ENCODE results near the gene NFU1.

DNA sequence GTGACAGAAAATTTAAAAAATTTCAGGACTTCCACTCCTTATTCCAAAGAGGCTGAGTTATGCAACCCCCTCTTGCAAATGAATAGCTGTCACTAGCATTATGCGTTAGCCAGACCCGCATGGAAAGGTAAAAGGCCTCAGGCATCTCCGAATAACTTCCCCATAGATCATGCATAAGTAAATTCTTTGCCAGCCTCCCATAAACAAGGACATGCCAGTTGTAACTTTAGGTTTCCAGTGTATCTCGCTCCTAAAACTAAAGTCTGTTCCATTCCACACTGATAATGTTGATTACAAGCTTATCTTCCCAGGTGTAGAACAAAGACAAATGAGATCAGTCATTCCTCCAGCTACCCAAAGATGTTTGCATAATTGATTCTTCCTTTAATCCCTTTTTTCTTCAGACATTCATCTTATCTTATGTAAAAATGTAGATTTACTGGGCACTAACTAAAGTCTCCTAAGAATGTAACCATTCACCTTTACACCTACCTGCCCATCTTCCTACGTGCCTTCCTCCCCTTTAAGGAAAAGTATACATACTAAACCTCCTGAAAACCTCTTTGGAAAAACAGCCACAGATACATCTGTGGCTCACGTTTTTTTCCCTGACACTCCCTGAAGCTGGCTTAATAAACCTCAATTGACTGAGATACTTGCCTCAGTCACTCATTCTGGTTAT is 13.6 kb upstream of the NFU1 start:
- TF ChIP-seq, protein P1, sequence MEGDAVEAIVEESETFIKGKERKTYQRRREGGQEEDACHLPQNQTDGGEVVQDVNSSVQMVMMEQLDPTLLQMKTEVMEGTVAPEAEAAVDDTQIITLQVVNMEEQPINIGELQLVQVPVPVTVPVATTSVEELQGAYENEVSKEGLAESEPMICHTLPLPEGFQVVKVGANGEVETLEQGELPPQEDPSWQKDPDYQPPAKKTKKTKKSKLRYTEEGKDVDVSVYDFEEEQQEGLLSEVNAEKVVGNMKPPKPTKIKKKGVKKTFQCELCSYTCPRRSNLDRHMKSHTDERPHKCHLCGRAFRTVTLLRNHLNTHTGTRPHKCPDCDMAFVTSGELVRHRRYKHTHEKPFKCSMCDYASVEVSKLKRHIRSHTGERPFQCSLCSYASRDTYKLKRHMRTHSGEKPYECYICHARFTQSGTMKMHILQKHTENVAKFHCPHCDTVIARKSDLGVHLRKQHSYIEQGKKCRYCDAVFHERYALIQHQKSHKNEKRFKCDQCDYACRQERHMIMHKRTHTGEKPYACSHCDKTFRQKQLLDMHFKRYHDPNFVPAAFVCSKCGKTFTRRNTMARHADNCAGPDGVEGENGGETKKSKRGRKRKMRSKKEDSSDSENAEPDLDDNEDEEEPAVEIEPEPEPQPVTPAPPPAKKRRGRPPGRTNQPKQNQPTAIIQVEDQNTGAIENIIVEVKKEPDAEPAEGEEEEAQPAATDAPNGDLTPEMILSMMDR (conservative IDR thresholded peaks at IDR 0.05 in 1 of 2, IDR thresholded peaks at IDR 0.05 in 1 of 2; ENCODE audit: low read depth in 1 of 2, low read length in 2 of 2) = no peak
- no peak for TF ChIP-seq EZH2 (IDR thresholded peaks at IDR 0.05; ENCODE audit: low read length, missing control alignments)
